ENCODE measurements around the gene DICER1.
"Not testable (repeated sequence)": the region's sequence is repeated elsewhere in the genome, so short reads cannot be mapped to it uniquely, and the experiment has no call there.

Gene DICER1

GRCh38 chr14:95147597-95147996 is 9.7 kb downstream of the DICER1 start:
- H3K36me3 ChIP-seq (ENCODE audit: control insufficient read depth in 2 of 2, insufficient read depth in 2 of 2, low read length in 2 of 2), result no peaks in the 10 kb centered on the region
- H3K4me3 ChIP-seq (ENCODE audit: low read length in 2 of 2), result no peak overlapping the region
- no peaks in the 10 kb centered on the region for H3K9me3 ChIP-seq (ENCODE audit: control insufficient read depth in 2 of 2, low read length in 2 of 2)
- H3K9ac ChIP-seq (ENCODE audit: low read length in 2 of 2), result no peak overlapping the region
- H3K4me1 ChIP-seq (ENCODE audit: control insufficient read depth, insufficient read depth, low read length), result peaks cover 2% of the 10 kb centered on the region
- H3K27ac ChIP-seq (ENCODE audit: low read length), result no peak overlapping the region
- H3K27me3 ChIP-seq (ENCODE audit: control insufficient read depth in 1 of 2, insufficient read depth in 2 of 2, low read length in 2 of 2), result no peaks in the 10 kb centered on the region

- Histone ChIP-seq H3K27me3 (ENCODE audit: control insufficient read depth in 1 of 2, insufficient read depth in 2 of 2, low read length in 2 of 2) (no peaks in the 10 kb centered on the region), H3K9ac (ENCODE audit: low read length in 2 of 2) (no peak overlapping the region), H3K9me3 (ENCODE audit: control insufficient read depth in 2 of 2, low read length in 2 of 2) (no peaks in the 10 kb centered on the region), H3K27ac (ENCODE audit: low read length) (no peak overlapping the region), H3K36me3 (ENCODE audit: control insufficient read depth in 2 of 2, insufficient read depth in 2 of 2, low read length in 2 of 2) (no peaks in the 10 kb centered on the region), H3K4me1 (ENCODE audit: control insufficient read depth, insufficient read depth, low read length) (peaks cover 2% of the 10 kb centered on the region), H3K4me3 (ENCODE audit: low read length in 2 of 2) (no peak overlapping the region)
Observed at GRCh38 chr14:95146079-95146771, 11.1 kb downstream of the DICER1 start.

GRCh38 chr14:95144849-95145248 is 12.5 kb downstream of the DICER1 start:
- Histone ChIP-seq H3K27me3 (ENCODE audit: control insufficient read depth in 1 of 2, insufficient read depth in 2 of 2, low read length in 2 of 2) (no peaks in the 10 kb centered on the region), H3K4me3 (ENCODE audit: low read length in 2 of 2) (no peak overlapping the region), H3K36me3 (ENCODE audit: control insufficient read depth in 2 of 2, insufficient read depth in 2 of 2, low read length in 2 of 2) (no peaks in the 10 kb centered on the region), H3K9ac (ENCODE audit: low read length in 2 of 2) (no peak overlapping the region), H3K27ac (ENCODE audit: low read length) (no peak overlapping the region), H3K9me3 (ENCODE audit: control insufficient read depth in 2 of 2, low read length in 2 of 2) (no peaks in the 10 kb centered on the region), H3K4me1 (ENCODE audit: control insufficient read depth, insufficient read depth, low read length) (peaks cover 2% of the 10 kb centered on the region)

GRCh38 chr14:95143808-95144620 is 13.3 kb downstream of the DICER1 start:
- H3K4me3 ChIP-seq (ENCODE audit: low read length in 2 of 2), result no peak overlapping the region
- H3K4me1 ChIP-seq (ENCODE audit: control insufficient read depth, insufficient read depth, low read length), result peaks cover 2% of the 10 kb centered on the region
- no peak overlapping the region for H3K9ac ChIP-seq (ENCODE audit: low read length in 2 of 2)
- no peak overlapping the region for H3K27ac ChIP-seq (ENCODE audit: low read length)
- no peaks in the 10 kb centered on the region for H3K36me3 ChIP-seq (ENCODE audit: control insufficient read depth in 2 of 2, insufficient read depth in 2 of 2, low read length in 2 of 2)
- no peaks in the 10 kb centered on the region for H3K27me3 ChIP-seq (ENCODE audit: control insufficient read depth in 1 of 2, insufficient read depth in 2 of 2, low read length in 2 of 2)
- no peaks in the 10 kb centered on the region for H3K9me3 ChIP-seq (ENCODE audit: control insufficient read depth in 2 of 2, low read length in 2 of 2)

- no peak overlapping the region for H3K9ac ChIP-seq (ENCODE audit: low read length in 2 of 2)
- H3K27ac ChIP-seq (ENCODE audit: low read length), result no peak overlapping the region
- H3K4me3 ChIP-seq (ENCODE audit: low read length in 2 of 2), result no peak overlapping the region
- H3K36me3 ChIP-seq (ENCODE audit: control insufficient read depth in 2 of 2, insufficient read depth in 2 of 2, low read length in 2 of 2), result no peaks in the 10 kb centered on the region
- H3K4me1 ChIP-seq (ENCODE audit: control insufficient read depth, insufficient read depth, low read length), result no peaks in the 10 kb centered on the region
- no peaks in the 10 kb centered on the region for H3K9me3 ChIP-seq (ENCODE audit: control insufficient read depth in 2 of 2, low read length in 2 of 2)
- H3K27me3 ChIP-seq (ENCODE audit: control insufficient read depth in 1 of 2, insufficient read depth in 2 of 2, low read length in 2 of 2), result no peaks in the 10 kb centered on the region
Observed at GRCh38 chr14:95142208-95142607, 15.1 kb downstream of the DICER1 start.

- H3K9me3 ChIP-seq (ENCODE audit: control insufficient read depth in 2 of 2, low read length in 2 of 2), result no peaks in the 10 kb centered on the region
- H3K4me3 ChIP-seq (ENCODE audit: low read length in 2 of 2), result no peak overlapping the region
- H3K4me1 ChIP-seq (ENCODE audit: control insufficient read depth, insufficient read depth, low read length), result no peaks in the 10 kb centered on the region
- no peaks in the 10 kb centered on the region for H3K36me3 ChIP-seq (ENCODE audit: control insufficient read depth in 2 of 2, insufficient read depth in 2 of 2, low read length in 2 of 2)
- H3K9ac ChIP-seq (ENCODE audit: low read length in 2 of 2), result no peak overlapping the region
- no peak overlapping the region for H3K27ac ChIP-seq (ENCODE audit: low read length)
- H3K27me3 ChIP-seq (ENCODE audit: control insufficient read depth in 1 of 2, insufficient read depth in 2 of 2, low read length in 2 of 2), result no peaks in the 10 kb centered on the region
Observed at GRCh38 chr14:95141684-95142083, 15.6 kb downstream of the DICER1 start.

GRCh38 chr14:95140060-95140858 is 17.1 kb downstream of the DICER1 start:
- Histone ChIP-seq H3K4me3 (ENCODE audit: low read length in 2 of 2) (no peak overlapping the region), H3K27ac (ENCODE audit: low read length) (no peak overlapping the region), H3K9me3 (ENCODE audit: control insufficient read depth in 2 of 2, low read length in 2 of 2) (no peaks in the 10 kb centered on the region), H3K9ac (ENCODE audit: low read length in 2 of 2) (no peak overlapping the region), H3K36me3 (ENCODE audit: control insufficient read depth in 2 of 2, insufficient read depth in 2 of 2, low read length in 2 of 2) (no peaks in the 10 kb centered on the region), H3K4me1 (ENCODE audit: control insufficient read depth, insufficient read depth, low read length) (no peaks in the 10 kb centered on the region), H3K27me3 (ENCODE audit: control insufficient read depth in 1 of 2, insufficient read depth in 2 of 2, low read length in 2 of 2) (no peaks in the 10 kb centered on the region)

- Histone ChIP-seq H3K9me3 (ENCODE audit: control insufficient read depth in 2 of 2, low read length in 2 of 2) (no peaks in the 10 kb centered on the region), H3K4me1 (ENCODE audit: control insufficient read depth, insufficient read depth, low read length) (no peaks in the 10 kb centered on the region), H3K27ac (ENCODE audit: low read length) (no peak overlapping the region), H3K4me3 (ENCODE audit: low read length in 2 of 2) (no peak overlapping the region), H3K36me3 (ENCODE audit: control insufficient read depth in 2 of 2, insufficient read depth in 2 of 2, low read length in 2 of 2) (no peaks in the 10 kb centered on the region), H3K27me3 (ENCODE audit: control insufficient read depth in 1 of 2, insufficient read depth in 2 of 2, low read length in 2 of 2) (no peaks in the 10 kb centered on the region), H3K9ac (ENCODE audit: low read length in 2 of 2) (no peak overlapping the region)
Observed at GRCh38 chr14:95138876-95139275, 18.5 kb downstream of the DICER1 start.

- not testable (repeated sequence) for H3K9me3 ChIP-seq (ENCODE audit: control insufficient read depth in 2 of 2, low read length in 2 of 2); H3K4me1 ChIP-seq (ENCODE audit: control insufficient read depth, insufficient read depth, low read length); H3K9ac ChIP-seq (ENCODE audit: low read length in 2 of 2); H3K4me3 ChIP-seq (ENCODE audit: low read length in 2 of 2); H3K27me3 ChIP-seq (ENCODE audit: control insufficient read depth in 1 of 2, insufficient read depth in 2 of 2, low read length in 2 of 2); H3K27ac ChIP-seq (ENCODE audit: low read length); H3K36me3 ChIP-seq (ENCODE audit: control insufficient read depth in 2 of 2, insufficient read depth in 2 of 2, low read length in 2 of 2)
Observed at GRCh38 chr14:95138455-95138854, 18.9 kb downstream of the DICER1 start.

GRCh38 chr14:95137804-95138167 is 19.5 kb downstream of the DICER1 start:
- H3K9me3 ChIP-seq (ENCODE audit: control insufficient read depth in 2 of 2, low read length in 2 of 2), result no peaks in the 10 kb centered on the region
- H3K4me3 ChIP-seq (ENCODE audit: low read length in 2 of 2), result no peak overlapping the region
- no peak overlapping the region for H3K9ac ChIP-seq (ENCODE audit: low read length in 2 of 2)
- H3K4me1 ChIP-seq (ENCODE audit: control insufficient read depth, insufficient read depth, low read length), result no peaks in the 10 kb centered on the region
- peaks cover 0 to 3% of the 10 kb centered on the region in 2 donors for H3K36me3 ChIP-seq (ENCODE audit: control insufficient read depth in 2 of 2, insufficient read depth in 2 of 2, low read length in 2 of 2)
- H3K27ac ChIP-seq (ENCODE audit: low read length), result no peak overlapping the region
- H3K27me3 ChIP-seq (ENCODE audit: control insufficient read depth in 1 of 2, insufficient read depth in 2 of 2, low read length in 2 of 2), result no peaks in the 10 kb centered on the region

Measured in stomach smooth muscle (tissue), 2 donors.